Activated T-helper 1 cell treated with anti-CD3 and anti-CD28 coated beads, Interleukin-12 subunit alpha, Interleukin-12 subunit beta, Interleukin-2, Interleukin-4 antibody, amounts not matched to agents 30 ng/mL and 10 ng/mL and 1 ng/mL, durations not matched to agents 14 hours and 24 hours and 36 hours (primary cell): ENCODE measurements around the gene C6orf163. TPM values are rescaled to one million over a fixed set of nuclear protein-coding genes. Genes with fewer than 3 reads are reported as not detected.

Source experiments
- DNase-seq: peaks from one replicate; pipeline ENCODE4 v3.0.0; 2021; ENCODE audit warnings: low spot score
- H3K27ac Mint-ChIP-seq: one replicate; pipeline ENCODE4 v1.8.0; 2021; ENCODE audit warnings: mild to moderate bottlenecking, mixed read lengths
- H3K27me3 Mint-ChIP-seq: one replicate; pipeline ENCODE4 v1.8.0; 2022; ENCODE audit warnings: mild to moderate bottlenecking, moderate library complexity, mixed read lengths; ENCODE audit not compliant: insufficient read depth
- H3K36me3 Mint-ChIP-seq: one replicate; pipeline ENCODE4 v1.8.0; 2021; ENCODE audit warnings: low read depth, mixed read lengths
- H3K4me1 Mint-ChIP-seq: one replicate; pipeline ENCODE4 v1.8.0; 2021; ENCODE audit warnings: low read depth, mixed read lengths
- H3K4me3 Mint-ChIP-seq: one replicate; pipeline ENCODE4 v1.8.0; 2021; ENCODE audit warnings: mild to moderate bottlenecking, moderate library complexity, mixed read lengths
- H3K9me3 Mint-ChIP-seq: one replicate; pipeline ENCODE4 v1.8.0; 2021; ENCODE audit warnings: mixed read lengths
- intact Hi-C: fragments of 100-400 bp; cut with micrococcal nuclease; formaldehyde crosslinking; loops from one replicate; pipeline ENCODE4 v1.15.1; 2024
- total RNA-seq: library from RNA; stranded (reverse); gene quantifications from 2 replicates; pipeline ENCODE4 v1.2.3, GENCODE V29; 2022

Gene C6orf163
- total RNA-seq, 1 donor from 2014 or later: 1.2 TPM

GRCh38 chr6:87366072-87366827, 21.6 kb downstream of the C6orf163 start:
- H3K27me3 Mint-ChIP-seq: no peaks in the 10 kb centered on the region
- intact Hi-C loops: no loop called here
- H3K27ac Mint-ChIP-seq: no peak overlapping the region
- H3K4me1 Mint-ChIP-seq: no peaks in the 10 kb centered on the region
- H3K36me3 Mint-ChIP-seq: peaks cover 8% of the 10 kb centered on the region
- peaks cover 7% of the 10 kb centered on the region for H3K9me3 Mint-ChIP-seq
- no peak overlapping the region for H3K4me3 Mint-ChIP-seq
- no peak for DNase-seq

DNA sequence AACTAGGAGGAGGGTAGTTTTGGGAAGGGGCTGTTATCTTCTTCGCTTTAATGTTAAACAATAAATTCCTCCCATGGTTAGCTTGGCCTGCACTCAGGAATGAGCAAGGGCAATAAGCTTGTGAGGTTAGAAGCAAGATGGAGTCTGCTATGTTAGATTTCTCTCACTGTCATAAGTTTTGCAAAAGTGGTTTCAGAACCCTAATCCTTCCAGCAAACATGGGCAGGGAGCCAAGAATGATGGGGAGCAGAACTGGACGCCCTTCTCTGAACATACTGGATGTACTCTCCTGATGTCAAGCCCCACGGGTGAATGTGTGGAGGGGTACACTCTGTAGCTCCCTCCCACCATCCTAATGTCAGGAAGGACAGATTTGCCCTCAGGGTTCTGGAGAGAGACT, 22.3 kb downstream of the C6orf163 start:
- H3K9me3 Mint-ChIP-seq: peaks cover 7% of the 10 kb centered on the region
- no peak overlapping the region for H3K27ac Mint-ChIP-seq
- no peak overlapping the region for H3K4me3 Mint-ChIP-seq
- DNase-seq: no peak
- no peaks in the 10 kb centered on the region for H3K27me3 Mint-ChIP-seq
- intact Hi-C loops: no loop called here
- H3K4me1 Mint-ChIP-seq: no peaks in the 10 kb centered on the region
- peaks cover 6% of the 10 kb centered on the region for H3K36me3 Mint-ChIP-seq

DNA sequence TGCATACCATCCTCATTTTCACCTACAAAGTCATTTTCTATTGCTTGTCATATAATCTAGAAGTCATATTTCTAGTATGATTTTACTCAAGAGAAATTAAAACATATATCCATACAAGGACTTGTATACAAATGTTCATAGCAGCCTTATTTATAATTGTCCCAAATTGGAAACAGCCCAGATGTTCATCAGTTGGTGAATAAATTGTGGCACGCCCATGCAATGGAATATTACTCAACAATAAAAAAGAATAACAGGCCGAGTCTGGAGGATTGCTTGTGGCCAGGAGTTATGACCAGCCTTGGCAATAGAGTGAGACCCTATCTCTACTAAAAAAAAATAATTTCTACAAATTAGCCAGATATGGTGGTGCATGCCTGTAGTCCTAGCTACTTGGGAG, 28.8 kb downstream of the C6orf163 start:
- DNase-seq: no peak
- H3K27ac Mint-ChIP-seq: no peak overlapping the region
- intact Hi-C loops: no loop called here
- H3K4me1 Mint-ChIP-seq: no peaks in the 10 kb centered on the region
- H3K36me3 Mint-ChIP-seq: peaks cover 3% of the 10 kb centered on the region
- no peaks in the 10 kb centered on the region for H3K9me3 Mint-ChIP-seq
- no peak overlapping the region for H3K4me3 Mint-ChIP-seq
- no peaks in the 10 kb centered on the region for H3K27me3 Mint-ChIP-seq

GRCh38 chr6:87375315-87375714, 30.7 kb downstream of the C6orf163 start:
- H3K4me1 Mint-ChIP-seq: peaks cover 9% of the 10 kb centered on the region
- H3K9me3 Mint-ChIP-seq: no peaks in the 10 kb centered on the region
- no peak overlapping the region for H3K27ac Mint-ChIP-seq
- no peaks in the 10 kb centered on the region for H3K36me3 Mint-ChIP-seq
- H3K4me3 Mint-ChIP-seq: no peak overlapping the region
- DNase-seq: no peak
- intact Hi-C loops: no loop called here
- no peaks in the 10 kb centered on the region for H3K27me3 Mint-ChIP-seq

DNA sequence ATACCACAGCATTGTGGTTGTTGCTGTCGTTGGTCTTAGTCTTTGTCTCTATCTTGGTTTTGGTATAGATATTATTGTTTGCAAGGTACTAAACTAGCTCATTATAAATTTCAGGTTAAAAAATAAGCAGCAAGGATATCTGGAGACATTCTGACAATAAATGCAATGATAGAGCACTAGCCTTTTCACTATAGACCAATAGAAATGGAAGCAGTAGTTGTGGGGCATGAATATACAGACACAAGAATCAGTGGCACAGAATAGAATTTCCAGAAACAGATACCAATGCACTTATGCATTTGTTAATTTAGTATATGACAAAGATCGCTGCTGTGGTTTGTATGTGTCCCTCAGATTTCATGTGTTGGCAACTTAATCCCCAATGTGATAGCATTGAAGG, 32.0 kb downstream of the C6orf163 start:
- peaks cover 9% of the 10 kb centered on the region for H3K4me1 Mint-ChIP-seq
- intact Hi-C loops: no loop called here
- no peak overlapping the region for H3K27ac Mint-ChIP-seq
- no peaks in the 10 kb centered on the region for H3K9me3 Mint-ChIP-seq
- H3K36me3 Mint-ChIP-seq: no peaks in the 10 kb centered on the region
- no peak overlapping the region for H3K4me3 Mint-ChIP-seq
- no peaks in the 10 kb centered on the region for H3K27me3 Mint-ChIP-seq
- DNase-seq: no peak

GRCh38 chr6:87378947-87379346, 34.3 kb downstream of the C6orf163 start:
- H3K27ac Mint-ChIP-seq: no peak overlapping the region
- no peaks in the 10 kb centered on the region for H3K36me3 Mint-ChIP-seq
- peaks cover 9% of the 10 kb centered on the region for H3K4me1 Mint-ChIP-seq
- H3K4me3 Mint-ChIP-seq: no peak overlapping the region
- DNase-seq: no peak
- intact Hi-C loops: no loop called here
- H3K9me3 Mint-ChIP-seq: no peaks in the 10 kb centered on the region
- H3K27me3 Mint-ChIP-seq: no peaks in the 10 kb centered on the region

- no peaks in the 10 kb centered on the region for H3K27me3 Mint-ChIP-seq
- intact Hi-C loops: no loop called here
- no peak overlapping the region for H3K27ac Mint-ChIP-seq
- no peak for DNase-seq
- peaks cover 9% of the 10 kb centered on the region for H3K4me1 Mint-ChIP-seq
- H3K9me3 Mint-ChIP-seq: no peaks in the 10 kb centered on the region
- no peak overlapping the region for H3K4me3 Mint-ChIP-seq
- H3K36me3 Mint-ChIP-seq: no peaks in the 10 kb centered on the region
Measured at GRCh38 chr6:87382861-87383260, 38.2 kb downstream of the C6orf163 start.

DNA sequence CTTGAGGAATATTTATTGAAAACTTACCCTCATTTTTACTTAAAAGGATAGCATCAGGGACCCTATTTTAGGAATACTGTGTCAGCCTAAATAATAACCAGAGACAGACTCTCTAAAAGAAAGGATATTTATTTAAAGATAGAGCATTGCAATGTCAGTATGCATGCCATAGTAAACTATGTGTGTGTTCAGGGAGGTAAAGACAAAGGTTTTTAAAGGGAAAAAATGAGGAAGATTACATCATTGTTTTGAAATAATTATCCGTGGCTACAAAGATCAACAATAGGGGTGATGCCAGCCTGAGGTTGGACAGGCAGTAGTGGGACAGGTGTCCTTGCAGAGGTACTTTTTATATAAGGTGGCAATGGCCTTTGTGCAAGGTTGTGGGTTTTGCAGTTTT, 39.4 kb downstream of the C6orf163 start:
- H3K9me3 Mint-ChIP-seq: no peaks in the 10 kb centered on the region
- intact Hi-C loops: no loop called here
- H3K27ac Mint-ChIP-seq: no peak overlapping the region
- H3K4me3 Mint-ChIP-seq: no peak overlapping the region
- H3K4me1 Mint-ChIP-seq: peaks cover 3% of the 10 kb centered on the region
- no peak for DNase-seq
- no peaks in the 10 kb centered on the region for H3K36me3 Mint-ChIP-seq
- no peaks in the 10 kb centered on the region for H3K27me3 Mint-ChIP-seq

GRCh38 chr6:87384449-87384848, 39.8 kb downstream of the C6orf163 start:
- H3K4me3 Mint-ChIP-seq: no peak overlapping the region
- no peaks in the 10 kb centered on the region for H3K9me3 Mint-ChIP-seq
- no peaks in the 10 kb centered on the region for H3K27me3 Mint-ChIP-seq
- H3K36me3 Mint-ChIP-seq: no peaks in the 10 kb centered on the region
- no peak for DNase-seq
- no peak overlapping the region for H3K27ac Mint-ChIP-seq
- intact Hi-C loops: no loop called here
- H3K4me1 Mint-ChIP-seq: no peaks in the 10 kb centered on the region

DNA sequence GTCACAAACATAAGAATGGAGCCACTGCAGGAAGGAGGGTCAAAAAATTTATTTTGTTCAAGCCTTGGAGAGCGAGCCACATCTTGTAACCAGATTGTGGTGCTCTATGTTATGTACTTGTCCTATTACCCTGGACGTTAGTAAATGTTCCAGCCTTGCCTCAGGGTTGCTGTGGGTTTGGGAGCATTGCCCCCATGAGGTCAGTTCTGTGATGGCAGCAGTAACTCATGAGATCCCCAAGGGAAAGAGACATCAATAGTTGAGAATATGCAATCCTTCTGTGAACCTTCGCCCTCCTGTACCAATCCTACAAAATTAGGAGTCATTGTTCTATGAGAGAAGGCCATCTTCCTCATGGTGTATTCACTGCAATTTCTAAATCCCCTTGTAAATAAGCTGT, 46.7 kb downstream of the C6orf163 start:
- Mint-ChIP-seq H3K9me3 (no peaks in the 10 kb centered on the region), H3K36me3 (no peaks in the 10 kb centered on the region), H3K4me1 (no peaks in the 10 kb centered on the region), H3K27me3 (no peaks in the 10 kb centered on the region), H3K27ac (no peak overlapping the region), H3K4me3 (no peak overlapping the region)
- DNase-seq: no peak
- intact Hi-C loops: loop anchor here (5.0 to 10.0 kb wide), 5 partner anchors 201 to 1076 kb away; partner anchors contain the start of genes AKIRIN2 and ORC3

DNA sequence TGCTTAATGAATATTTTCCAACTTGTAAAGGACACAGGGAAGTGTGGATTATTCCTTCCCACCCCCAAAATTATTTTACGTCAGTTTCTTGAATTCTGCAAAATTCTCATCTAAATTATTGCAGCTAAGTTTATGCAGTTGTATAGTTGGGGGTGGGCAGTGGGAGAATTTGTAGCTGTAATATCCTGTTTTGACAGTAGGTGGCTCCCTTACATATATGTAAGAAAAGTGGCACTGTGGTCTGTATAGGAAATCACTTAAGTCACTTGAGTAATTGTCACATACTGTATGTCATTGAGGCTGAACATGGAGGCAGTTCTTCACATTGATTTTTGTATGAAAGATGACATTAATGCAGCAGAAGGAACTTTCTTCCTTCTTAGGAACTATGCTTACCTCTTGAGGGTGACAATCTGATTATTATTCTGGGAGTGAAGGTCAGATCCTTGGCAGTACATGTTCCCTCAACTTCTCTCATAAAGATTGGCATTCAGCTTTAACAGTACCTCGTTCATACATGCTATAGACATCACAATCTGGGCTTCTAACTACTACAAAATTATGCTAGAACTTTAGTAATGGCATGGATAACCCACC, 48.5 kb downstream of the C6orf163 start:
- Mint-ChIP-seq H3K27ac (no peak overlapping the region), H3K4me1 (no peaks in the 10 kb centered on the region)
- DNase-seq: peak; percentile 14

DNA sequence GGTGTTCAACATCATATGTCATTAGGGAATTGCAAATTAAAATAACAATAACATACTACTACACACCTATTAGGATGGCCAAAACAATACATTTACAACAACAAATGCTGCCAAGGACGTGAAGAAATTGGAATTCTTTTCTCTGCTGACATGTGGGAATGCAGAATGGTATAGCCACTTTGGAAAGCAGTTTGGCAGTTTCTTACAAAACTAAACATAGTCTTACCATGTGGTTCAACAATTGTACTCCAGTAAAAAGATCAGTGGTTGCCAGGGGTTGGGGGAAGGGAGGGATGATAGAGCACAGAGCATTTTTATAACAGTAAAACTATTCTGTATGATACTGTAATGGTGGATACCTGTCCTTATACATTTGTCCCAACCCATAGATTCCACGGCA, 50.8 kb downstream of the C6orf163 start:
- Mint-ChIP-seq H3K4me1 (no peaks in the 10 kb centered on the region), H3K27me3 (no peaks in the 10 kb centered on the region), H3K36me3 (no peaks in the 10 kb centered on the region), H3K9me3 (no peaks in the 10 kb centered on the region), H3K4me3 (no peak overlapping the region), H3K27ac (no peak overlapping the region)
- intact Hi-C loops: loop anchor here (10.0 kb wide), 1 partner anchor 331 kb away; no protein-coding TSS in a partner anchor
- DNase-seq: no peak

More for the DNA sequence above, 48.5 kb downstream of the C6orf163 start:
- Mint-ChIP-seq H3K27me3 (no peaks in the 10 kb centered on the region), H3K9me3 (no peaks in the 10 kb centered on the region), H3K36me3 (no peaks in the 10 kb centered on the region), H3K4me3 (no peak overlapping the region)
- intact Hi-C loops: loop anchor here (1.0 to 10.0 kb wide), 11 partner anchors 15 to 1478 kb away; partner anchors contain the start of genes AKIRIN2 and ORC3

DNA sequence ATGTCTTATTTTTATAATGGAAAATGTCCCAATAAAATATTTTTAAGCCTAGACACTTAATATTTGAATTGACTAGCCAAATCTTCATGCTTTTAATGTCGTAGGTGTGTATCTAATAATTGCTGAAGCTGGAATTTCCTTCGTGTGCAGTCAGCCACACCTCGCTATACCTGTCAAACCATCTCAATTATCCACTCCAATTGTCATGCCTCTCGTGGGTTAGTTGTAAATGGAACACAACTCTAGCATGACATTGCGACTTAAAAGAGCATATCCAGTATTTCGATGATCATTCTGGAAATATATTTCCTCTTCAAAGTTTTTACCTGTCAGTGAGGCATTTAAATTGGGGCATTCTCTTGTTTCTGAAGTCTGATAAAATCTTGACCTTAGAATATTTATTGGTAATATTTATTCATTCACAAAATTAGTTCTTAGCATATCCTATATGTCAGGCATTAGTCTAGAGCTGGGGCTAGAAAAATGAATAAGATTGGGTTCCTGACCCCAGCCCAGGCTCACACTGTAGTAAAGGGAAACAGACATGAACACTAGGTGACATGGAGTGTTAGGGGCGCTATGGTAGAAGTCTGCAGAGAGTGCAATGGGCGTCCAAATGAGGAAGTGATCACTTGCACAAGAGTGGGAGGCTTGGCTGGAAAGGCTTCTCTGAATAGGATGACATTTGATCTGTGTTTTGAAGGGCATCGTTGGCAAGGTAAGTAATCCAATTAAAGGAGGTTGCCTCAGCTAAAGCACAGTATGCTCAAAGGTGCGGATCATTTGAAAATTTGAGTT, 52.2 kb downstream of the C6orf163 start:
- H3K4me1 Mint-ChIP-seq: no peaks in the 10 kb centered on the region
- intact Hi-C loops: loop anchor here (10.0 kb wide), 1 partner anchor 332 kb away; no protein-coding TSS in a partner anchor

More for the DNA sequence above, 52.2 kb downstream of the C6orf163 start:
- Mint-ChIP-seq H3K9me3 (no peaks in the 10 kb centered on the region), H3K36me3 (no peaks in the 10 kb centered on the region), H3K27me3 (no peaks in the 10 kb centered on the region), H3K4me3 (no peak overlapping the region), H3K27ac (no peak overlapping the region)
- no peak for DNase-seq
